ENCODE data around the gene OPCML. TPM values are rescaled to one million over a fixed set of nuclear protein-coding genes. Genes with fewer than 3 reads are reported as not detected.

The OPCML gene
- total RNA-seq, 1 experiment from 2014 or later, result not detected

- no peak for DNase-seq (ENCODE audit: low read depth)
Measured at GRCh38 chr11:133235381-133235780, 296.9 kb downstream of the OPCML start.

GRCh38 chr11:133234883-133235282 lies 297.4 kb downstream of the OPCML start:
- no peak for DNase-seq (ENCODE audit: low read depth)

GRCh38 chr11:133232665-133233064 lies 299.6 kb downstream of the OPCML start:
- no peak for DNase-seq (ENCODE audit: low read depth)

GRCh38 chr11:133230431-133230830 lies 301.9 kb downstream of the OPCML start:
- no peak for DNase-seq (ENCODE audit: low read depth)

GRCh38 chr11:133228471-133229329 lies 303.6 kb downstream of the OPCML start:
- DNase-seq (ENCODE audit: low read depth), result no peak

GRCh38 chr11:133227632-133228111 lies 304.6 kb downstream of the OPCML start:
- no peak for DNase-seq (ENCODE audit: low read depth)

GRCh38 chr11:133224271-133224670 lies 308.0 kb downstream of the OPCML start:
- no peak for DNase-seq (ENCODE audit: low read depth)

- no peak for DNase-seq (ENCODE audit: low read depth)
Measured at GRCh38 chr11:133222425-133223330, 309.6 kb downstream of the OPCML start.

- DNase-seq (ENCODE audit: low read depth), result no peak
Measured at GRCh38 chr11:133219543-133219942, 312.8 kb downstream of the OPCML start.

- no peak for DNase-seq (ENCODE audit: low read depth)
Measured at GRCh38 chr11:133216813-133217212, 315.5 kb downstream of the OPCML start.

- no peak for DNase-seq (ENCODE audit: low read depth)
Measured at GRCh38 chr11:133215596-133216230, 316.6 kb downstream of the OPCML start.

- DNase-seq (ENCODE audit: low read depth), result no peak
Measured at GRCh38 chr11:133214646-133215045, 317.7 kb downstream of the OPCML start.

GRCh38 chr11:133212201-133212600 lies 320.1 kb downstream of the OPCML start:
- DNase-seq (ENCODE audit: low read depth), result no peak

GRCh38 chr11:133207995-133208394 lies 324.3 kb downstream of the OPCML start:
- no peak for DNase-seq (ENCODE audit: low read depth)

- DNase-seq (ENCODE audit: low read depth), result no peak
Measured at GRCh38 chr11:133206313-133207005, 325.8 kb downstream of the OPCML start.

GRCh38 chr11:133204158-133204557 lies 328.1 kb downstream of the OPCML start:
- no peak for DNase-seq (ENCODE audit: low read depth)

- no peak for DNase-seq (ENCODE audit: low read depth)
Measured at GRCh38 chr11:133202816-133203215, 329.5 kb downstream of the OPCML start.

GRCh38 chr11:133198438-133198837 lies 333.9 kb downstream of the OPCML start:
- DNase-seq (ENCODE audit: low read depth), result no peak

- no peak for DNase-seq (ENCODE audit: low read depth)
Measured at GRCh38 chr11:133197425-133197824, 334.9 kb downstream of the OPCML start.

- no peak for DNase-seq (ENCODE audit: low read depth)
Measured at GRCh38 chr11:133191931-133192330, 340.4 kb downstream of the OPCML start.

GRCh38 chr11:133181667-133182066 lies 350.6 kb downstream of the OPCML start:
- DNase-seq (ENCODE audit: low read depth), result no peak

All from LHCN-M2 (cell line).